CD4-positive, alpha-beta T cell treated with Interleukin-6 for 4 hours (primary cell): Measurements from ENCODE around the gene PCLO.

Experiments
- DNase-seq: peaks from one replicate; pipeline ENCODE4 v3.0.0-alpha.2; 2020; ENCODE audit warnings: mixed read lengths

The PCLO gene

GRCh38 chr7:82818171-82818570, 344.5 kb downstream of the PCLO start:
- no peak for DNase-seq

GRCh38 chr7:82816272-82816671, 346.4 kb downstream of the PCLO start:
- no peak for DNase-seq

GRCh38 chr7:82810558-82811259, 352.0 kb downstream of the PCLO start:
- DNase-seq, result no peak

GRCh38 chr7:82808633-82809032, 354.1 kb downstream of the PCLO start:
- DNase-seq, result no peak

GRCh38 chr7:82805527-82805960, 357.1 kb downstream of the PCLO start:
- no peak for DNase-seq

- DNase-seq, result no peak
Observed at GRCh38 chr7:82803411-82803810, 359.3 kb downstream of the PCLO start.

- DNase-seq, result no peak
Observed at GRCh38 chr7:82789883-82790609, 372.6 kb downstream of the PCLO start.

- no peak for DNase-seq
Observed at GRCh38 chr7:82778021-82778420, 384.7 kb downstream of the PCLO start.

GRCh38 chr7:82762880-82763279, 399.8 kb downstream of the PCLO start:
- DNase-seq, result no peak

- DNase-seq, result no peak
Observed at GRCh38 chr7:82760831-82761230, 401.9 kb downstream of the PCLO start.

- no peak for DNase-seq
Observed at GRCh38 chr7:82760074-82760473, 402.6 kb downstream of the PCLO start.

- no peak for DNase-seq
Observed at GRCh38 chr7:82755705-82756551, 406.8 kb downstream of the PCLO start.

GRCh38 chr7:82750007-82750406, 412.7 kb downstream of the PCLO start:
- DNase-seq, result no peak

- no peak for DNase-seq
Observed at GRCh38 chr7:82745820-82746219, 416.9 kb downstream of the PCLO start.

- DNase-seq, result no peak
Observed at GRCh38 chr7:82745117-82745516, 417.6 kb downstream of the PCLO start.

- no peak for DNase-seq
Observed at GRCh38 chr7:82742163-82742562, 420.5 kb downstream of the PCLO start.

- DNase-seq, result no peak
Observed at GRCh38 chr7:82741493-82741892, 421.2 kb downstream of the PCLO start.

GRCh38 chr7:82740246-82740848, 422.3 kb downstream of the PCLO start:
- no peak for DNase-seq

GRCh38 chr7:82736633-82737032, 426.1 kb downstream of the PCLO start:
- DNase-seq, result no peak

- DNase-seq, result no peak
Observed at GRCh38 chr7:82732677-82733076, 430.0 kb downstream of the PCLO start.

GRCh38 chr7:82729172-82730030, 433.3 kb downstream of the PCLO start:
- DNase-seq, result no peak
